Posterior vena cava (tissue), 2 donors: ENCODE measurements around the gene DIP2B. TPM values are rescaled to one million over a fixed set of nuclear protein-coding genes. Genes with fewer than 3 reads are reported as not detected.

ENCODE experiments used
- DNase-seq: peaks from one replicate; pipeline ENCODE4 v3.0.0-alpha.2; 2020; ENCODE audit warnings: low spot score
- intact Hi-C, 2 donors: fragments of 100-400 bp; cut with DNase I; formaldehyde crosslinking; loops; one replicate each; pipeline versions ENCODE4 v1.14.1 to v1.14.2; 2022 to 2023
- total RNA-seq, 2 donors: library from RNA; stranded (reverse); fragmentation: NEBNext Ultra II Directional; extraction: Animal tissue kit (Norgen Biotek cat#: 25700); gene quantifications; one replicate each; pipeline ENCODE4 v1.2.1, GENCODE V29; 2021
- donor health status: DM: yes; HTN: yes; CAD: no.
- donor health status: DM: yes; HTN: yes; CAD: no.

DIP2B gene
- total RNA-seq, 2 donors from 2014 or later = 13.7 to 14.0 TPM

DNA sequence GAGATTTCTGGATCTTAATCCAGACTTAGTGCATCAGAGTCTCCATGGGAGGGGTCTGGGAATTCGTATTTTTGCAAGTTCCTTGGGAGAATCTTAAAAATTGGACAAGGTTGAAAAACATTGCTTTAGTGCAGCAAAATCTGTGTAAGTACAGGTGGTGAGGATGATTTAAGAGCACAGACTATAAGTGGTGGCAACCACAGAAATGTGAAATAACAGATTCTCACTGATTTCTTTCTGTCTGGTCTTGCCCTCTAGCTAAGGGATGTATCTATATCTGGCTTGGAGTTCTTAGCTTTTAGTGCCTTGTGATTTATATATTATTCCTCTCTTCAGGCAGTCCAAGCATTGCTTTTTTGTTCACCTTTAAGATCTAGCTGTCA is 116.2 kb downstream of the DIP2B start:
- intact Hi-C loops = no loop called here
- no peak for DNase-seq

DNA sequence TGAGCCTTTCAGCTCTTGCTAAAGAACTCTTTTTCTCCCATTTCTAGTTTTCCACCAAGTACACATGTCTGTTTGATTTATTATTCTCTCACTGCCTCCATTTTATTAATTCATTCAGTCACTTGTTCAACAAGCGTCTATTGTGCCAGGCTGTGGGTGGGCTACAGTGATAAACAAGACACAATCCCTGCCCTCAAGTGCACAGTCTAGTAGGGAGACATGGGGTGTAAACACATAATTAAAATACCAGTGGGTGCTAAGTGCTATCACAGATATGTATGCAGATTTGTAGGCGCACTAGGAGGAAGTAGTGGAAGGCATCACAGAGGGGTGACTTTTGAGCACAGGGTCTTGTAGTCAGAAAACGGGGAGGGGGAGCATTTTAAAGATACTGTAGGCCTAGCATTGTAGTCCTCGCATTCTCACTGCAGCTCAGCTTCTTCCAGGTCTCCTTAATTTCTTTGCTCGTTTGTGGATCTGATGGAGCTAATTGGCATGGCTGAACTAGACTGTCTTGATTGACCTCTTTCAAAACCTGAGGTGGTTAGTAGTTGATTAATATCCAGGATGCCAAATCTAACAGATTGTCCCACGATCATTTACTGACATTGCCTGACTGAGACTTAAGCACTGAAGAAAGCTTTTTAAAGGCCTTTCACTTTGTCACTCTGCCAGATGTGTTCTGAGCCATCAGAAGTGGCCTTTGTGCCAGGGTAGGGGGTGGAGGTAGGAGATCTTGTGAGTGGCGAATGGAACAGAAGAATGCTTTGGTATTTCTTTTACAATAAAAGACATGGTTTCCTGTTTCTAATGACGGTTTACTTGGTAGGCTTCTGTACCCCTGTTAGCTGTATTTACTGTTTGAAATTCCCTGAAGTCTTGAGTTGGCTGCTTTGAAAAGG is 116.9 kb downstream of the DIP2B start:
- intact Hi-C loops = no loop called here
- DNase-seq = no peak

DNA sequence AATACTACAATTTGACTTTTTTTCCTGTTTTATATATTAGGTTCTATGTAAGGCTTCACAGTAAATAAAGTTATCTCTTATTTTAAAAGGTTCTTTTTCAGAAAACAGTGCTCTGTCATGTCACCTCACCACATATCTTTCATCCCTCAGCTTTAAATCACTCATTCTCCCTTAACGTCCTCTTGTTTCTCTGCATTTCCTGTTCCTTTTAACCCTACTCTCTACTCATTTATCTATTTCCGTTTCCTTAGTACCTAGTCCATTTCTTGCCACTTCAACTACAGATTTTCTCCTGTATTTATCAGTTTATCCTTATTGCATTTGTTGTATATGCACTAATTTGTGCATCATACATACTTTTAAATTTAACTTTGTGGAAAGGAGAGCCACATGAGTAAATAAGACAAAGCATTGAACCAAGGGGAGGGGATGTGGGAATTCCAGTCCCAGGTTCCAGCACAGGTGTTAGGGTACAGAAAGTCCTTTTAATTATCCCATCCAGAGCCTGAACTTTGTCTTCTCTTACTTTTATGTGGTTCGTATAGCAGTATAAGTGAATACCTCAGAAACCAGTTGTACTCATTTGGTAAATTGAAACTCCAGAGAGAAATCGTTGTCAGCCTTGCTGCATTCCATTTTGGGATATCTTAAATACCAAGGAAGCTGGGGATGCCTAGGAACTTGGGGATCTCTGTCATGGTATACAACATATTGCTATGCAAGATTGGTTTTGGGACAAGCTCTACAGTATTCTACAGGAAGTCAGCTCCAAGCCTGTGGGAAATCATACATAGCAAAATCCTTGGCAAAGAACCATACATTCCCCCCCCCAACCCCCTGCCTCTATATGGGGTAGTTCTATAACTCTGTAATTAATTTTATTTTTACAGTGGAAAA is 120.5 kb downstream of the DIP2B start:
- DNase-seq = no peak
- intact Hi-C loops = no loop called here

DNA sequence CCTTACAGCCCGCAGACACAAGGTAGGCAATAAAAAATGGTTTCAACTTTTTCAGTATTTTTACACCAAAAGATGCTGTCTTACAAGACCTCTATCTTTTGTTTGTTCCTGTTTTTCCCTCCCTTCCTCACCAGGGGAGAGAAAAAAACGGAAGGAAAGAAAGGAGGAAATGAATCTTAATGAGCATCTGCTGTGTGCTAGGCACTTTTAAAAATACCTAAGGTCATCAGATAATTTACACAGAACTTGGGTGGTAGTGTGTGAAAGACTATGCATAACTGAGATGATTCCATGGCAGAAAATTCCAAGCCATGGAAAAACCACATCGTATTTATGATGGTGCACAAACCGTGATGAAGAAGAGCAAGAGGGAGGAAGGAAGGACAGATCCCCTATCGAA is 121.2 kb downstream of the DIP2B start:
- intact Hi-C loops = no loop called here
- DNase-seq = no peak

DNA sequence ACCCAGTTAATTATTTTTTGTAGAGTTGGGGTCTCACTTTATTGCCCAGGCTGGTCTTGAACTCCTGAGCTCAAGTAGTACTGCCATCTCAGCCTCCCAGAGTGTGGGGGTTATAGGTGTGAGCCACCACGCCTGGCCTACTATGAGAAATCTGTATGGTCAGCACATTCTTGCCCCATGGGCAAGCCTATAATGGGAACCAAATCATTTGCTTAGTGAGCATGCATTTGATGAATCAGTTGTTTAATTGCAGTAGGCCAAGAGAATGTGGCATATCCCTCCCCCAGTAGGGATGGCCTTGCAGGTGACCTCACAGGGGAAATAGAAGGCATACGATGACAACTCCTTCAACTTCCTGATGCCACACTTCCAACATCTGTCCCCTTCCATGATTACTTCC is 122.7 kb downstream of the DIP2B start:
- intact Hi-C loops = no loop called here
- DNase-seq = no peak

DNA sequence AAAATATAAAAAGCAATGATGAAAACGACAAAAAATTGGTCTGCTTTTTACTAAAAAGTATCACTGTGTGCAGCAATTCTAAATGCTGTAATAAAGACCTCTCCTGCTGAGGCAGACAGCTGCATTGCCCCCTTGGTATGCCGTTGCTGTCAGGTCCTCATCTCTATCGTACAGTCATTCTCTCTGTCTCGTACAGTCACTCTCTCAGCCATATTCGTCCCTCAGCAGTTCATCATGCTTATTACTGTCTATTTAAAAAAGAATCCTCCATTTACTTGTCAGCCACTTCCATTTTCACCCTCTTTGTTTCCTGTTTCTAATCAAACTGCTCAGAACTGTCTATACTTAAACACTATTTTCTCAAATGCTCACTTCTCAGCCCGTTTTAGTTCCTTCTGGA is 123.6 kb downstream of the DIP2B start:
- intact Hi-C loops = no loop called here
- DNase-seq = no peak

DNA sequence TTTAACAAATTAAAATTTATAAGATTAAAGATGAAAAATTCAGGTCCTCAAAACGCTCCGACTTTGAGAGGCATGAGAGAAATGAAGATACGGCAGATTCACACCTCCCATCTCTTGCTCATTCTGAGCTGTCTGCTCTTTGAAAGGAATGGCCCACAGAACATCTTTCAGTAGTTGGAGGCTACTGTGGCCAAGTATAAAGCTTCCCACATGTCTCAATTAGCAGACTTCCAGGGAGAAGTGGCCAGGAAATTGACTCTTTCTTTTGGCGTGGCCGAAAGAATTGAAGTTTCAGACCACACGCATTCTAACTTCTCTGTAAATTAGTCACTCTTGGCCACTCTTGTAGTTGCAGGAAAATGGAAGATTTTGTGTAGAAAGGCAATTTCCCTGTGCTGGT is 129.2 kb downstream of the DIP2B start:
- DNase-seq = no peak
- intact Hi-C loops = no loop called here

DNA sequence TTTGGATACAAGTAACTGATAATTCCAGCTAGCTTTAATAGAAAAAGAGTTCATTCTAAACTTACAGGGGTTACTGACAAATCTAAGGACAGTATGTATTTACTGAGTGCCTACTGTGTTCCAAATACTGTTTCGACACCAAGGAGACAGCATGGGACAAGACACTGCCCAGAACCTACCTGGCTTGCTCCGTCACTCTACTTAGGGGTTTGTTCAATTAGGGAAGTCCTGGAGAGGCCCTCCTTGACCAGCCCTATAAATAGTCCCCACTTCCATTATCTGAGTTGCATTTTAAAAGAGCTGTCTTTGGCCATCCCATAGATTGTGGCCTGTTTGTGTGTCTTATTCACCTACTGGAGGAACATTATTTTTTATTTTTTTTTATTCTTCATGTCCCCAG is 129.6 kb downstream of the DIP2B start:
- intact Hi-C loops = no loop called here
- DNase-seq = no peak

DNA sequence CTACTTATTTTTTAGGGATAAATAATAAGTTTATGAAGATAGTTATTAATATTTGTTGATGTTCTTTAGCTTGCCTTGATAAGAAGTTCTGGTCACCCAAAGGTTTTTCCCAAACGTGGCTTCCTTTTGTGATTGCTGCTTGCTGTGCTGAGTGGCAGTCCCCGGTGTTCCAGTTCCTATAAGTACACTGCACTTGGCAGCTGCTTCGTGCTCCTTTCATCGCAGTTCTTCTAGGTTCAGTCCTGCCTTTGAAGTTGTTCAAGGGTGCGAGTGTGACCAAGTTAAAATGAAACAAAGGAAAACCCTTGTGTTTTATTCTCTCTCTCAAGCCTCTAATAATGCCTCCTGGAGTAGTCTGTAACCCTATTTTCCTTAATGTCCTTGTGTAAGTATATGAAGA is 130.6 kb downstream of the DIP2B start:
- intact Hi-C loops = loop anchor here (5.0 kb wide), 1 partner anchor 133 kb away; the partner anchor contains the start of gene DIP2B (in 2 of the 2)

DNA sequence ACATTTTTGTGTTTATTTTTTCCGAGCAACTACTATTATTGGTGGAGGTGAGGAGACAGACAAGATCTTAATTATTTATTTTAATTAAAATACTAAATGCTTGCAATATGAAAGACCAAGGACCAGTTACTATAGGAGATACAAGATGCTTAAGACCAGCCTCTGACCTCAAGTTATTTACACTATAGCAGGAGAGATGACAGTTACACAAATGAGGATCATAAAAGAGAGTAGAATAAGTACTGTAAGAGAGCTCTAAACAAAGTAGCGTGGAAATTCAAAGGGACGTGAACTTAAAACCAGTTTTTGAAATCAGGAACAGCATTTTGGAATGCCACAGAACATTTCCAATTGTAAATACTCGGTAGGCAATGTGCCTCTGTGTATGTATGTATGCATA is 131.1 kb downstream of the DIP2B start:
- intact Hi-C loops = loop anchor here (5.0 kb wide), 1 partner anchor 134 kb away; the partner anchor contains the start of gene DIP2B (in 2 of the 2)
- DNase-seq = no peak

More for the DNA sequence above, 130.6 kb downstream of the DIP2B start:
- no peak for DNase-seq

DNA sequence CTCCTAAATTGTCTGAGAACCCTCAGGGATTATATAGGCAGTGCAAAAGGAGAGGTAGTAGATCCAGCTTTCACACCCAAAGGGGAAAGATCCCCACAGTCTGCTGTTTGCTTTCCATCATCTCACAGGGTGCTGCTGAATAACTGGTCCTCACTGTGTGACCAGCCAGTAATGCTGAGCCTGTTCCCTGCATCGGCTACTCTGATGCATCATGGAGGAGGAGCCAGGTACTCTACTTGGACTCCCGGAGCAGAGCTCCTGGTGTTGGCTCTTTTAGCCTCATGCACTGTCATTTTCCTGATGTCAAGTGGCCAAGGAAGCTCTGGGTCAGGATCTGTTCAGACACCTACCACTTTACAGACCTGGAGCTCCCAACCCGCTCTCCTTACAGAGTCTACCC is 131.7 kb downstream of the DIP2B start:
- intact Hi-C loops = loop anchor here (5.0 kb wide), 1 partner anchor 134 kb away; the partner anchor contains the start of gene DIP2B (in 2 of the 2)
- DNase-seq = no peak

DNA sequence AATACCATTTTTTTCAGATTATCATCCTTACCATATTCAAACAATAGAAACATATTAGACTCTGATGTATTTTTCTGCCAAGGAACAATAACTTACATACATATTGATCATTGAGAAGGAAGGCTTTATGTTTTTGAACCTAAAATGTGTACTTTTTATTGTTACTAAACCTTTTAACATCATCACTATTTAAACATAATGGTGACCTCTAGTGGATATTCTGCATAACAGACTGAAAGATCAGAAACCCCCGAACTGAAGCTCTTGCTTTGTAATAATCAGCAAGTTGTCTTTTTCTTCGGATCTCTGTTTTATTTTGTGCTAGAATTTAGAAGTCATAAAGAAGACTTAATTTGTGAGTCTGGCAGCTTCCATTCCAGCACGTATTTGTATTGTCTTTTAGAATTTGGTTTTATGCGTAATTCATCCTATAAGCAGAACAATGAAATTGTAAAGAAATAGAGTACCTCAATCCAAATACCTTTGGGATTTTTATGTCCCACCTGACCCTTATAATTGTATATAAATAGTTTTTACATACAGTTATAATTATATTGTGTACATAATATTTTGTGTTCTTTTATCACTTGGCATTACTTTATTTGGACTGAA is 133.2 kb downstream of the DIP2B start:
- intact Hi-C loops = loop anchor here (5.0 kb wide), 1 partner anchor 136 kb away; the partner anchor contains the start of gene DIP2B (in 2 of the 2)

DNA sequence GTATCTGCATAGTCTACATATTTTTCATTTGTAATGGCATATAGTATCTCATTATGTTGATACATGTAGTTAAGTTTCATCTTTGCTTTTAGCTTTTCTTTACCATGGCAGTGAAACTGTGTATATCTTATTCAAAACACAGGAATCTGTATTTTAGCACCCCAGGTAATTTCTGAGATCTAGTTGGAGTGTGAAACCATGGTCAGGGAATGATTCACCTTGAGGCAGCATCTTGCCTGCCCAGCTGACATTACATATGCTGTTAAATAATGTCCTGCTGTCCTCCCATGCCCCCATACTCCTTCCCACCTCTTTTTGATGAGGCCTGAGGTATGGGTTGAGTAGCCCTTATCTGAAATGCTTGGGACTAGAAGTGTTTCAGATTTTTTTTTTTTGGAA is 133.7 kb downstream of the DIP2B start:
- intact Hi-C loops = loop anchor here (5.0 kb wide), 1 partner anchor 136 kb away; the partner anchor contains the start of gene DIP2B (in 2 of the 2)

More for the DNA sequence above, 133.2 kb downstream of the DIP2B start:
- DNase-seq = no peak

DNA sequence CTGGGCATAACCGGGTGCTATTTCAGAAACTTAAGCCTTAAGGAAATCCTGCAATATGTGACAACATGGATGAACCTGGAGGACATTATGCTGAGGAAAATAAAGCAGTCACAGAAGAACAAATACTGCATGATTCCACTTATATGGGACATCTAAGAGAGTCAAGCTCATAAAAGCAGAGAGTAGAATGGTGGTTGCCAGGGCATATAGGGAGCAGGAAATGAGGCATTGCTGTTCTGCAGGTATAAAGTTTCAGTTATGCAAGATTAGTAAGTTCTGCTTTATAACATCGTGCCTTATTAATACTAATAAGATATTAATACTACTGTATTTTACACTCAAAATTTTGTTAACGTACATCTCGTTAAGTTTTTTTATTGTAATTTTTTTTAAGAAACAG is 134.9 kb downstream of the DIP2B start:
- intact Hi-C loops = loop anchor here (5.0 kb wide), 1 partner anchor 137 kb away; the partner anchor contains the start of gene DIP2B (in 2 of the 2)
- DNase-seq = no peak

More for the DNA sequence above, 133.7 kb downstream of the DIP2B start:
- no peak for DNase-seq

DNA sequence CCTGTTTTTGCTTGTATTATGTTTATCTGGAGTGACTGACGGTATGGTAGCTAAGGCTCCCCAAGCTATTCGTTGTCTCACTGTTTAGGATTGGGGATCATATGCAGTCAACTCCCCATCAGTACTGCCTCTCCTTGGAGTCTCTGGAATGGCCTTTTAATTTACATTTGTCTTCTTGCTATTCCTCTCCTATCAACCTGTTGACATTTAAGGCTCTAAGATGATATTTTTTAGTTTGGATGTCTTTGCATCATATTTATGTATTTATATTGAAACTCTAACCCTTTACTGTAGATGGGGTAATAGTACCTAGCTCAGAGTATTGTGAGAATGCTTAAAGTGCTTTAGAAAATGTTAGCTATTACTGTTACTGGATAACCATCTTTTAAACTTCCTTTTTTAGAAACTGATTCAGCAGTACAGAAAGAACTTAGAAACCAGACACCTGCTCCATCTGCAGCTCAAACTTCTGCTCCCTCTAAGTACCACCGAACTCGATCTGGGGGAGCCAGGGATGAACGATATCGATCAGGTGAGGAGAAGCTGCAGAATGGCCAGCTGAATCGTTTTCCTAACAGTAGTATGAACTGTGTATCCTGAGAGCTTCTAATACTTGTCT is 135.6 kb downstream of the DIP2B start:
- no peak for DNase-seq

DNA sequence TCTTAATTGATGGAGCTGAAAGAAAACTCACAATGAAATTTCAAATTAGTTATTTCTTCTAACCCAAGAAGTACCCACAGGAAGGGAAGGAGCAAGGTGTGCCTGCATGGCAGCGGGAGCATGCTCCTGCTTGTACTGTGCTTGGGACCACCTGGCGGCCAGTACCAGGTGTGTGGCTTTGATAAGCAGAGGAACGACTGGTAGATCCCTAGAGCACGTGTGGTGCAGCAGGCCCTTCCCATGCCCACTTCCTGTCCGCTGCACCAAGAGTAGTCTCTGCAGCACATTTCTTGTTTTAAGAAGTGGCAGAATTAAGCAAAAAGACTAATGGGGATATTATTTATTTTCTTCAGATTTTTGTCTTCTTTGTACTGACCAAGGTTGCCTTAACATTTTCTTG is 136.8 kb downstream of the DIP2B start:
- intact Hi-C loops = no loop called here

More for the DNA sequence above, 135.6 kb downstream of the DIP2B start:
- intact Hi-C loops = no loop called here

DNA sequence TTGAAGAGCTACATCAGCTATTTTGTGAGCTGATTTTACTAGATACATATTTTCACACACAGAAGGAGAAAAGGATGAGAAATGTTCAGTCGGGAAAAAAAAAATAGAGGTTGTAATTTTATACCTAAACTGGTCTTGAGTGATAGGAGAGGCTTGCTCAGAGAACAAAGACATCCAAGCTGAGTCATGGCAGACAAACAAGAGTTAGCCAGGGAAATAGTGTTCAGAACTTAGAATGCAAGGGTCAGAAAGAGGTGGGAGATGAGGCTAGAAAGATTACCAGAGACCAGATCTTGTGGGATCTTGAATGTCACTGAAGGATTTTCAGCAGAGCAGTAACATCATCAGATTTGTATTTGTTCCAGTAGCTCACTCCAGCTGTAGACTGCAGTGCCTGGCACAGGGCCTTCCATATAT is 137.3 kb downstream of the DIP2B start:
- intact Hi-C loops = no loop called here
- DNase-seq = no peak

More for the DNA sequence above, 136.8 kb downstream of the DIP2B start:
- no peak for DNase-seq

DNA sequence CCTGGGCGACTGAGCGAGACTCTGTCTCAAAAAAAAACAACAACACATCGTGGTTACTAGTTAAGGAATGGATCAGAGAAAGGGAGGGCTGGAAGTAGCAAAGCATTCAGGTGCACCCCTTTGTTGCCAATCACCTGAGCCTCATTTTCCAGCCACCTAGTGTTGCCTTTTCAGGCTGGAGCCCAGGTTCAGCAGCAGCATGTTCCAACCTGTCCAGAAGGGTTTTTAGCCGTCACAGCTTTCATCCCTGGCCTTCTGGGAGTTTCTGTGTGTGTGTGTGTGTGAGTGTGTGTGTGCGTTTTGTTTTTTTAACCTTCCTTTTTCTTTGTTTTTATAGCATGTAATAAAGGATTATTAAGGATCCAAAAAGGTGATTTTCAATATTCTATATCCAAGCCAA is 138.0 kb downstream of the DIP2B start:
- no peak for DNase-seq
- intact Hi-C loops = no loop called here

DNA sequence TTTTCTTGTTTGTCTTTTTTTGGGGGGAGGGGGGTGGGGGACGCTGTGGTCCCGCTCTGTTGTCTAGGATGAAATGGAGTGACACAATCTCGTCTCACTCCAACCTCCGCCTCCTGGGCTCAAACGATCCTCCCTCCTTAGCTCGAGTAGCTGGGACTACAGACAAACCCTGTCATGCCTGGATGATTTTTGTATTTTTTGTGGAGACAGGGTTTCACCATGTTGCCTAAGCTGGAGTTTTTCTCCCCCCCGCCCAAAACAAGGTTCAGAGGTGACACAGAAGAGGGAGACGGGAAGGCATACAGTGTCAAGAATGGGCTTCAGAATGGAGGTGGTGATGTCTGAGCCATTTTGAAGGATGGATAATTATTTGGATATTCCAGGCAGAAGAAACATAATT is 142.2 kb downstream of the DIP2B start:
- intact Hi-C loops = no loop called here

More for the DNA sequence above, 142.2 kb downstream of the DIP2B start:
- DNase-seq = no peak
